Measurements from ENCODE around the gene KCNJ16.

Gene KCNJ16

DNA sequence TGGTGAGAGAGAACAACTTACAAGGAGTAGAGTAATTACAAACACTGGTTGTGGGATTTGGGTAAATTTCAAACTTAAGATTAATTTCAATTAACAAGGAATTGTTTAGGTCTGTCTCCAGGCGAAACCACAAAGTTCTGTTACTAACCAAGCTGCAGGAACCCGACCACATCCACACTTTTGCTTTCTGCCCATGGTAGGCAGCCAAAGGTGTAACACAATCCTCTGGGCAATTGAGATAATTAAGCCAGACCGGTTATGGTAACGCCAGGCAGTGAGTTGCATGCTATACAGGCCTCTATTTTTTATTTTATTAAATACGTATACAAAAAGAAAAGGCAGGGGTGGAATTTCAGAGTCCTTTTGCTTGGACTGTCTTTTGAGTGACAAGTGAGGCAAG lies 106.4 kb downstream of the KCNJ16 start:
- DNase-seq, result no peak

DNA sequence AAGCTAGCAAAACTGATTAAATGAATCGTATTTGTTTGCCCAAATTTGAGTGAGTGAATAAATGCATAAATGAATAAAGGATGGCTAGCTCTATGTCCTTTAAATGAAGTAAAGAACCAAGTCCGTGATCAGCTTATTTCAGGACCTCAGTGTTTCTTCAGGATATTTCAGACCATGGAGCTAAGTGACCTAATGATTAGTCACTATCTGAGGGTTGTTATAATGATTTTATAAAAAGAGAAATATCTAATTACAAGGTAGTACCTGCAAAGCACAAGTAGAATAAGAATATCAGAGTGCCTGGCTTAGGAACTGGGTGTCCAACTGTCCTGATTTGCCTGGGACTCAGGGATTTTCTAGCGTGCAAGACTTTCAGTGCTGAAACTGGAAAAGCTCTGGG lies 106.8 kb downstream of the KCNJ16 start:
- DNase-seq, result no peak

DNA sequence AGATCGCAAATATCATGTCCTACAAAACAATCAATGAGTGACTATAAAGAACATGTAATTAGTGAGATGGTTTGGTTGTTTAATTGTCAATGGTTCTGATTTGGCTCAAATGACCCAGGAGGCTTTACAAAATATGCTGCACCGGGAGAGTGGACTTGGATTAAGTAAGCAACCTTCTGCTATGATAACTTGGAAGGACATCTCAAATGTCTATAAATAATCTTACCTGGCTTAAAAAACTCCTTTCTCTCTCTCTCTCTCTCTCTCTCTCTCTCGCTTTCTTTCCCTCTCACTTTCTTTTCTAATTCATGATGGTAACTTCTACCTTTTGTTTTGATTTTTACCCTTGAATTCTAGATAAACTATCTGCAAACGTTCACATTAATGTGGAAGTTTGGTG lies 108.5 kb downstream of the KCNJ16 start:
- no peak for DNase-seq

DNA sequence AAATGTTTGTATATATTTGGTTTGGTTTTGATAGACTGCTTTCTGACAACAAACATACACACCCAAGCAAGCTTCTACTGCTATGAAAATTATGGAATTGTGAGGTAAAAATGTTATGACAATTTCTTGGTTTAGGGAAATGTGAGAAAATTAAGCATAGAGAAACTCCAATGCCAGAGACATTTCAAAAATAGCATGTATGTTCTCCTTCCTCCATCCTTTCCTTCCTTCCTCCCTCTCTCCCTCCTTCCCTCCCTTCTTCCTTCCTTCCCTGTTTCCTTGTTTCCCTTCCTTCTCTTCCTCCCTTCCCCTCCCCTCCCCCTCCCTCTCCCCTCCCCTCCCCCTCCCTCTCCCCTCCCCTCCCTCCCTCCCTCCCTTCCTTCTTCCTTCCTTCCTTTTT lies 109.2 kb downstream of the KCNJ16 start:
- DNase-seq, result no peak

DNA sequence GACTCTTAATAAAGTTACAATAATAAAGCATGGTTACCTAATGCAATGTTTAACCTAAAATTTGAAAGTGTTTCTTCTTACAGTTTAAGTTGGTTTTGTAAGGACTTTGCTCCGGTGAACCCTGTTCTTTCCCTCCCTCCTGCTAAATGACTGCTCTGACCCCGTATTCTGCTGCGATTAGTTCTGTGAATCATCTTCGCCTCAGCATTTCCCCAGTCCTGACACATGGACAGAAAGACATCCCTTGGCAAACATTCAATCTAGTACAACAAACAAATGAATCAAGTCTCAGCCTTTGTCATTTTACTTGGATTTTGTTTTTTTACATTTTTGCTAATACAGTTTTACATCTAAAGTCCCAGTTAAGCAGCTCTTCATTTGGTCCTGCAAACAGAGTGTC lies 109.7 kb downstream of the KCNJ16 start:
- DNase-seq, result no peak
